Measurements from ENCODE around the gene PPDPF. TPM values are rescaled to one million over a fixed set of nuclear protein-coding genes. Genes with fewer than 3 reads are reported as not detected.
"Not testable (repeated sequence)": the region's sequence is repeated elsewhere in the genome, so short reads cannot be mapped to it uniquely, and the experiment has no call there.

Gene PPDPF
- total RNA-seq, 4 donors from 2014 or later: 35.8 to 200 (median 88.6) TPM

- Histone ChIP-seq H3K27ac (no peak overlapping the region), H3K4me1 (no peaks in the 10 kb centered on the region), H3K4me3 (no peak overlapping the region), H3K36me3 (no peaks in the 10 kb centered on the region), H3K27me3 (peaks cover 0 to 22% of the 10 kb centered on the region in 2 donors), H3K9me3 (no peaks in the 10 kb centered on the region)
- no peak for DNase-seq
- TF ChIP-seq CTCF (IDR thresholded peaks at IDR 0.05) (no peak), POLR2A (IDR thresholded peaks at IDR 0.05) (no peak)
- intact Hi-C loops (cut with DNase I; ENCODE audit: low total_unique reads): no loop called here
These were observed 41.9 kb upstream of the PPDPF start for GRCh38 chr20:63478346-63479302.

GRCh38 chr20:63479695-63480419 is 40.7 kb upstream of the PPDPF start:
- intact Hi-C loops (cut with DNase I; ENCODE audit: low total_unique reads); DNase-seq; H3K4me1 ChIP-seq; H3K4me3 ChIP-seq; H3K27ac ChIP-seq; H3K36me3 ChIP-seq; H3K9me3 ChIP-seq: not testable (repeated sequence)
- peaks cover 0 to 24% of the 10 kb centered on the region in 2 donors for H3K27me3 ChIP-seq

- DNase-seq: no peak
- TF ChIP-seq POLR2A (IDR thresholded peaks at IDR 0.05): no peak
- TF ChIP-seq CTCF (IDR thresholded peaks at IDR 0.05): no peak
- H3K27ac ChIP-seq: no peak overlapping the region
- H3K4me3 ChIP-seq: no peak overlapping the region
- no peaks in the 10 kb centered on the region for H3K4me1 ChIP-seq
- no peaks in the 10 kb centered on the region for H3K36me3 ChIP-seq
- no peaks in the 10 kb centered on the region for H3K9me3 ChIP-seq
- intact Hi-C loops (cut with DNase I; ENCODE audit: low total_unique reads): no loop called here
- peaks cover 0 to 18% of the 10 kb centered on the region in 2 donors for H3K27me3 ChIP-seq
These were observed 39.1 kb upstream of the PPDPF start for GRCh38 chr20:63481503-63481902.

GRCh38 chr20:63482021-63482587 is 38.5 kb upstream of the PPDPF start:
- intact Hi-C loops (cut with DNase I; ENCODE audit: low total_unique reads): no loop called here

More at GRCh38 chr20:63482021-63482587, 38.5 kb upstream of the PPDPF start:
- no peaks in the 10 kb centered on the region for H3K36me3 ChIP-seq
- H3K27me3 ChIP-seq: peaks cover 0 to 18% of the 10 kb centered on the region in 2 donors
- no peaks in the 10 kb centered on the region for H3K4me1 ChIP-seq
- H3K9me3 ChIP-seq: no peaks in the 10 kb centered on the region
- TF ChIP-seq CTCF (IDR thresholded peaks at IDR 0.05): no peak
- TF ChIP-seq POLR2A (IDR thresholded peaks at IDR 0.05): no peak
- DNase-seq: no peak
- H3K27ac ChIP-seq: no peak overlapping the region
- no peak overlapping the region for H3K4me3 ChIP-seq

All from uterus (tissue), 4 donors.